Pancreas (tissue), 10 donors: ENCODE data around the gene ZNF791. TPM values are rescaled to one million over a fixed set of nuclear protein-coding genes. Genes with fewer than 3 reads are reported as not detected.

Source experiments
- ATAC-seq, 4 donors: fragments of 200-7000 bp; cut with Tn5 transposase; one replicate each; pipeline versions ENCODE4 v1.8.0 to v1.9.1; 2020; ENCODE audit warnings: mild to moderate bottlenecking in 4 of 4, moderate library complexity in 4 of 4
- DNase-seq, 6 donors: peaks; one replicate each; pipeline ENCODE4 v3.0.0-alpha.2; 2020
- FAIRE-seq: peaks from 2 replicates; lab custom pipeline; 2012; peaks lifted over from hg19 to GRCh38; lab: Jason Lieb, UNC
- H3K27ac ChIP-seq, 4 donors: fragments of 200-600 bp; sonication (generic); 1 replicate in 3 of 4; 2 replicates in 1 of 4; pipeline versions ENCODE4 v1.5.0 to v1.8.0; 2020
- H3K27me3 ChIP-seq, 4 donors: fragments of 200-600 bp; one replicate each; pipeline ENCODE4 v1.8.0; 2021
- H3K36me3 ChIP-seq, 3 donors: fragments of 200-600 bp; sonication (generic) in 1 of 3; one replicate each; pipeline versions ENCODE4 v1.5.0 to v1.8.0; 2020 to 2021
- H3K4me1 ChIP-seq, 3 donors: fragments of 200-600 bp; one replicate each; pipeline ENCODE4 v1.8.0; 2021
- H3K4me3 ChIP-seq, 4 donors: fragments of 200-600 bp; sonication (generic) in 2 of 4; one replicate each; pipeline versions ENCODE4 v1.5.0 to v1.8.0; 2020 to 2021
- H3K9me3 ChIP-seq, 4 donors: fragments of 200-600 bp; one replicate each; pipeline ENCODE4 v1.8.0; 2021
- WGBS, 2 donors: extraction: QIAGEN DNeasy Blood & Tissue Kit; methylation state at CpG; one replicate each; pipeline ENCODE4 v1.1.7; 2013; 5-methylcytosine and 5-hydroxymethylcytosine counted together
- intact Hi-C, 3 donors: fragments of 100-400 bp; cut with DNase I; formaldehyde crosslinking; loops; one replicate each; pipeline versions ENCODE4 v1.11.1 to v1.14.2; 2022
- polyA plus RNA-seq, 2 donors: library from polyadenylated mRNA; stranded (reverse); fragments of 200-250 nt; gene quantifications; one replicate each; pipeline ENCODE4 v1.2.3, GENCODE V29; 2013
- total RNA-seq, 6 donors: library from RNA; stranded (reverse); fragmentation: NEBNext Ultra II Directional in 4 of 6; extraction: Animal tissue kit (Norgen Biotek cat#: 25700) in 4 of 6; gene quantifications; one replicate each; pipeline versions ENCODE4 v1.2.1 to v1.2.4, GENCODE V29; 2021 to 2023
- TF ChIP-seq, protein P1 (sequence below), 4 donors: fragments of 200-600 bp; sonication (generic) in 3 of 4; IDR thresholded peaks; one replicate each; pipeline versions ENCODE4 v1.5.0 to v1.8.0; 2021; ENCODE audit warnings: antibody characterized with exemption in 4 of 4
- donor health status: healthy with polysubstance abuse.
- donor health status: DM: no; HTN: no; CAD: no; lungs with moderate emphysema.
- donor health status: DM: no; HTN: no; CAD: no.
- donor health status: control.
- donor health status: control.
- donor health status: Bipolar disorder and iron deficiency.
- donor health status: DM: yes; HTN: yes; CAD: no.
- donor health status: DM: no; HTN: no; CAD: no.
- donor health status: DM: no; HTN: no; CAD: no.
- donor health status: DM: yes; HTN: yes; CAD: no.

The ZNF791 gene
- total and polyA plus RNA-seq, 8 donors, result 6.1 to 16.7 (median 10.9) TPM

DNA sequence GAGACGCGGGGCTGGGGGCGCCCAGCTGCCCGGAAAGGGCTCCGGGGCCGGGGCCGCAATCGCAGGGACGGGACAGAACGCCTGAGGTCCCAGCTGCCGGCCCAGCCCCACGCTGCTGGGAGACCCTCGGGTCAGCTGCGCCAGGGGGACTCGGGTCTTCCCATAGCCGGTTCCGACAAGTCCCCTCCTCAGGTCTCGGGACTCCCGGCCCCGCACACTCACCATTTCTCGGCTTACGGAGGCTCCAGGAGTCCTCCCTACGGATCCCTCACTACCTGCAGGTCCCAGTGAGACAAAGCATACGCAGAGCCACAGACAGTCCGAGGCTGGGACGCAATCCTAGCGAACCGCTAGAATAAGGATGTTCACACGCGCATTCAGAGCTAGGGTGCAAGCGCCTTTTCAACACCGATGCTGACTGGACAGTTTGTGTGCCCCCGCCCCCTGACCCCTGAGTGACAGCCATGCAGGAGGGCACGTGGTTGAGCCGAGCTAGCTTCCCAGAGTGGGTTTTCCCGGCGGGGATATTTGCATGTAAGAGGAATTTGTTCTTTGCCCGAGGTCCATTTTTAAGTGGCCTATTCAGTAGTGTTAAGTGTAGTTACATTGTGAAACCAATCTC is 13.7 kb upstream of the ZNF791 start:
- 81 to 87% methylated on average over 38 of the region's 38 CpGs for WGBS, 2 donors
- TF ChIP-seq, protein P1, sequence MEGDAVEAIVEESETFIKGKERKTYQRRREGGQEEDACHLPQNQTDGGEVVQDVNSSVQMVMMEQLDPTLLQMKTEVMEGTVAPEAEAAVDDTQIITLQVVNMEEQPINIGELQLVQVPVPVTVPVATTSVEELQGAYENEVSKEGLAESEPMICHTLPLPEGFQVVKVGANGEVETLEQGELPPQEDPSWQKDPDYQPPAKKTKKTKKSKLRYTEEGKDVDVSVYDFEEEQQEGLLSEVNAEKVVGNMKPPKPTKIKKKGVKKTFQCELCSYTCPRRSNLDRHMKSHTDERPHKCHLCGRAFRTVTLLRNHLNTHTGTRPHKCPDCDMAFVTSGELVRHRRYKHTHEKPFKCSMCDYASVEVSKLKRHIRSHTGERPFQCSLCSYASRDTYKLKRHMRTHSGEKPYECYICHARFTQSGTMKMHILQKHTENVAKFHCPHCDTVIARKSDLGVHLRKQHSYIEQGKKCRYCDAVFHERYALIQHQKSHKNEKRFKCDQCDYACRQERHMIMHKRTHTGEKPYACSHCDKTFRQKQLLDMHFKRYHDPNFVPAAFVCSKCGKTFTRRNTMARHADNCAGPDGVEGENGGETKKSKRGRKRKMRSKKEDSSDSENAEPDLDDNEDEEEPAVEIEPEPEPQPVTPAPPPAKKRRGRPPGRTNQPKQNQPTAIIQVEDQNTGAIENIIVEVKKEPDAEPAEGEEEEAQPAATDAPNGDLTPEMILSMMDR (IDR thresholded peaks at IDR 0.05), result no peak
- ATAC-seq (no peak), DNase-seq (peak in 1 of 6 donors; percentile 52), FAIRE-seq (no peak)
- Histone ChIP-seq H3K9me3 (no peaks in the 10 kb centered on the region), H3K27me3 (no peaks in the 10 kb centered on the region), H3K4me1 (no peaks in the 10 kb centered on the region), H3K36me3 (no peaks in the 10 kb centered on the region), H3K4me3 (no peak overlapping the region), H3K27ac (no peak overlapping the region)
- intact Hi-C loops, result no loop called here

DNA sequence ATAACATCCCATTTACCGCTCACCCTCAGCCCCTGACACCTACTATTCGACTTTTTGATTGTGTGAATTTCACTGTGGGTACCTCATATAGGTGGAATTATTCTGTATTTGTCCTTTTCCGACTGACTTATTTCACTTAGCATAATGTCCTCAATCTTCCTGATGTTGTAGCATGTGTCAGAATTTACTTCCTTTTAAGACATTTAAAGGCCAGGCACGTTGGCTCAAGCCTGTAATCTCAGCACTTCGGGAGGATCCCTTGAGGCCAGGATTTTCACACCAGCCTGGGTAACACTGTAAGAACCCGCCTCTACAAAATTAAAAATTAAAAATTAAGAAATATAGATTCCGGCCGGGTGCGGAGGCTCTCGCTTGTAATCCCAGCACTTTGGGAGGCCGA is 13.1 kb upstream of the ZNF791 start:
- TF ChIP-seq, protein P1 (IDR thresholded peaks at IDR 0.05), result no peak
- Histone ChIP-seq H3K9me3 (no peaks in the 10 kb centered on the region), H3K36me3 (no peaks in the 10 kb centered on the region), H3K27me3 (no peaks in the 10 kb centered on the region), H3K4me1 (no peaks in the 10 kb centered on the region), H3K4me3 (no peak overlapping the region), H3K27ac (no peak overlapping the region)
- FAIRE-seq (no peak), ATAC-seq (no peak), DNase-seq (no peak)
- 86 to 89% methylated on average over 11 of the region's 11 CpGs for WGBS, 2 donors
- intact Hi-C loops, result no loop called here

DNA sequence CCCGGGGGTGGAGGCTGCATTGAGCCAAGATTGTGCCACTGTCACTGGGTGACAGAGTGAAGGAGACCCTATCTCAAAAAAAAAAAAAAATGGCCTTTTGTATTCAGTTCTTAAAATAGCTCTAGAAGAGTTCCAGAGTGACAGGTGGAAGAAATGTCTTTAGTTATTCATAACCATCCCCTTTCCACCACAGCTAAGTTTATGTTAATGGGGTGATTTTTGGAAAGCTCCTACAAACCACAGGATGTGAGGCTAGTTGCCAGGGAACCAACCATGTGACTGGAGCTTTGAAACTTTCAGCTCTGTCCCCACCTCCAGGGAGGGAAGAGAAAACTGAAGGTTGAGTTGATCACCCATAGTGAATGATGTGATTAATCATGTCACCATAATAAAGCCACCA is 7.0 kb upstream of the ZNF791 start:
- Histone ChIP-seq H3K9me3 (no peaks in the 10 kb centered on the region), H3K27me3 (no peaks in the 10 kb centered on the region), H3K4me3 (no peak overlapping the region), H3K36me3 (no peaks in the 10 kb centered on the region), H3K4me1 (no peaks in the 10 kb centered on the region), H3K27ac (no peak overlapping the region)
- FAIRE-seq, result no peak
- intact Hi-C loops, result no loop called here
- TF ChIP-seq, protein P1 (IDR thresholded peaks at IDR 0.05), result no peak
- DNase-seq, result no peak
- ATAC-seq, result no peak
- 87 to 94% methylated on average over 1 of the region's 1 CpG for WGBS, 2 donors

DNA sequence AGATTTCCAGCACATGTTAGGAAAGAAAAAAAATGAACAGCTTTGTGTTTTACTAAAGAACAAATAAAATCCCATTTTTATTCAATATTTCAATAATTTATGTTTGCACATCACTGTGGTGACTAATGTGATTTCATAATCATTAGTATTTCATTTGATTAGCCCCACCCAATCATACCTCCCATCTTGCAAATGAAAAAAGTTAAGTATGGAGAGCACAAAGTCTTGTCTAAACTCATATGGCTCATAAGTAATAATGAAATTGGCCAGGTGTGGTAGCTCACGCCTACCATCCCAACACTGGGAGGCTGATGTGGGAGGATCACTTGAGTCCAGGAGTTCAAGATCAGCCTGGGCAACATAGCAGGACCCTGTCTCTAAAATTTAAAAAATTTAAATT is 3.9 kb upstream of the ZNF791 start:
- TF ChIP-seq, protein P1 (IDR thresholded peaks at IDR 0.05), result no peak

DNA sequence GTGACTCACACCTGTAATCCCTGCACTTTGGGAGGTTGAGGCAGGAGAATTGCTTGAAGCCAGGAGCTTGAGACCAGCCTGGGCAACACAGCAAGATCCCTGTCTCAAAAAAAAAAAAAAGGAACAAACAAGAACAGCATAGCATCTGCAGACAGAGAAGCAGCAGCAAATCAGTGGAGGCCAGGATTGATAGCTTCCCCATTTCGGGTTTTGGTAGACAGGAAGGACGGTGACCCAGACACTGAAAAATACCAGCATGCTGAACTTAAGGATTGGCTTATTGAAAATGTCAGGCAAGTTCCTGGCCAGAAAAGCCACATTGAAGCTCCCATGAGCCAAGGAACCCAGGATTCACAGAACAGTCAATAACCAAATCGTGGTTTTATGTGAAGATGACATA is 3.1 kb upstream of the ZNF791 start:
- no peak overlapping the region for H3K27ac ChIP-seq
- no peaks in the 10 kb centered on the region for H3K9me3 ChIP-seq
- no peaks in the 10 kb centered on the region for H3K36me3 ChIP-seq
- peaks cover 3 to 16% (median 7%) of the 10 kb centered on the region in 3 donors for H3K4me1 ChIP-seq
- intact Hi-C loops, result no loop called here
- 92 to 95% methylated on average over 3 of the region's 3 CpGs for WGBS, 2 donors
- TF ChIP-seq, protein P1 (IDR thresholded peaks at IDR 0.05), result no peak
- no peaks in the 10 kb centered on the region for H3K27me3 ChIP-seq
- FAIRE-seq (no peak), ATAC-seq (no peak), DNase-seq (no peak)
- H3K4me3 ChIP-seq, result no peak overlapping the region

More for the DNA sequence above, 3.9 kb upstream of the ZNF791 start:
- Histone ChIP-seq H3K27me3 (no peaks in the 10 kb centered on the region), H3K36me3 (no peaks in the 10 kb centered on the region), H3K27ac (no peak overlapping the region), H3K4me1 (peaks cover 3 to 9% (median 7%) of the 10 kb centered on the region in 3 donors), H3K9me3 (no peaks in the 10 kb centered on the region), H3K4me3 (no peak overlapping the region)
- ATAC-seq (no peak), DNase-seq (no peak), FAIRE-seq (no peak)
- 98 to 100% methylated on average over 1 of the region's 1 CpG for WGBS, 2 donors
- intact Hi-C loops, result no loop called here
